ENCODE results near the gene ADA.
"Not testable (repeated sequence)": the region's sequence is repeated elsewhere in the genome, so short reads cannot be mapped to it uniquely, and the experiment has no call there.

The ADA gene

GRCh38 chr20:44678242-44678641, 26.7 kb upstream of the ADA start:
- no peak for DNase-seq

GRCh38 chr20:44672318-44672902, 20.9 kb upstream of the ADA start:
- DNase-seq: not testable (repeated sequence)

DNA sequence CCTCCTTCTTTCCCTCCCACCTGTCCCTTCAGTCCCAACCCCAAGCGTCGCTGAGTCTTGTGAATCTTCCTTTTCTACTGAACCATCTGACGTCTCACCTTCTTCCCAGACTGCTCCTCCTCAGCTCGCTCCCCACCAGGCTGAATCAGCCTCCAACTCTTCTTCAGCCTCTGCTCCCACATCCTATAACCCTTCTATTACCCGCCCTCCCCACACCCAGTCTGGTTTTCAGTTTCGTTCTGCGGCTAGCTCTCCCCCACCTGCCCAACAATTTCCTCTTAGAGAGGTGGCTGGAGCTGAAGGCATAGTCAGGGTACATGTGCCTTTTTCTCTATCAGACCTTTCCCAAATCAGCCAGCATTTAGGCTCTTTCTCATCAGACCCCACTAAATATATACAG, 20.0 kb upstream of the ADA start:
- DNase-seq: not testable (repeated sequence)

DNA sequence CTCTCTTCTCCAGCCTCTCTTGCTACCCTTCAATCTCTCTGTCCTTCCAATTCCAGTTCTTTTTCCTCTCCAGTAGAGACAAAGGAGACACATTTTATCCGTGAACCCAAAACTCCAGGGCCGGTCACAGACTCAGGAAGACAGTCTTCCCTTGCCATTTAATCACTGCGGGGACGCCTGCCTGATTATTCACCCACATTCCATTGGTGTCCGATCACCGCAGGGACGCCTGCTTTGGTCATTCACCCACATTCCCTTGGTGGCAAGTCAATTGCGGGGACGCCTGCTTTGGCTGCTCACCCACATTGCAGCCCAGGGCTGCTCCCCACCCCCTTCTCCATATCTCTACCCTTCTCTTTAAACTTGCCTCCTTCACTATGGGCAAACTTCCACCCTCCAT, 19.4 kb upstream of the ADA start:
- DNase-seq: not testable (repeated sequence)

GRCh38 chr20:44666066-44666465, 14.6 kb upstream of the ADA start:
- no peak for DNase-seq

DNA sequence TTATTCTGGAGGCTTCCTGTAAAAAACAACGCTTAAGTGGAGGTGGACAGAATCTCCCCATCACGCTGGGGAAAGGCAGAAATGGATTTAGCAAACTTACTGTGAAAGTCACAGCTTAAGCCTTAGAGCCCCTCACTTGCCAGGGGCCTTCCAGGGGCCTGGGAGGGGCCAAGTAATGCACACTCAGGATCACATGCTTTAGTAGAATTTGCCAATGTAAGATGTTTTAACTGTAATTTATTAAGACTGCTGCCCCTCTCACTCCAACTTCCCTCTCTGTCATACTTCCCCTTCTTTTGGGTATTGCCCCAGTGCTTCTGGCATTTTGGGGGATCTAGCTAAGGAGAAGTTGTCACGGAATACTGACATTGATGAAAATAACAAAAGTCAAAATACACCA, 12.6 kb upstream of the ADA start:
- DNase-seq: no peak

- DNase-seq: no peak
Observed at GRCh38 chr20:44662261-44662660, 10.8 kb upstream of the ADA start.

- no peak for DNase-seq
Observed at GRCh38 chr20:44660581-44660980, 9.1 kb upstream of the ADA start.

DNA sequence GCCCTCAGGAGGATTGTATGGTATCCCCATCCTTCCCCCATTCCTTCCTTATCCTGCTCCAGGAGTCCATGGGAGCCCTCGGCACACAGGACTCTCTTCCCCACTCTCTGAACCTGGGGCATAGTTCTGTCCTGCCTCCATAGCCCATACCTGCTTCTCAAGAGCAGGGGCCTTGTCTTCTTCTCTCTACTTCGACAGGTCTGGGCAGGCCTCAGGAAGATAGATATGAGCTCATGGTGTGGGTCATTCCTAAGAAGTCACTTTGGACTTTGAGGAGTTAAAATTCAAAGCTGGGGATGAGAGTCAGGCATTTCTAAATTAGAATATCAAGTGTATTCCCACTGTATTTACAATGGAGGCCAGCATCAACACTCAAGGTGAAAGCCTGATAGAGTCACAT, 8.4 kb upstream of the ADA start:
- no peak for DNase-seq

- DNase-seq: no peak
Observed at GRCh38 chr20:44658810-44659209, 7.3 kb upstream of the ADA start.

- DNase-seq: no peak
Observed at GRCh38 chr20:44657875-44658274, 6.4 kb upstream of the ADA start.

DNA sequence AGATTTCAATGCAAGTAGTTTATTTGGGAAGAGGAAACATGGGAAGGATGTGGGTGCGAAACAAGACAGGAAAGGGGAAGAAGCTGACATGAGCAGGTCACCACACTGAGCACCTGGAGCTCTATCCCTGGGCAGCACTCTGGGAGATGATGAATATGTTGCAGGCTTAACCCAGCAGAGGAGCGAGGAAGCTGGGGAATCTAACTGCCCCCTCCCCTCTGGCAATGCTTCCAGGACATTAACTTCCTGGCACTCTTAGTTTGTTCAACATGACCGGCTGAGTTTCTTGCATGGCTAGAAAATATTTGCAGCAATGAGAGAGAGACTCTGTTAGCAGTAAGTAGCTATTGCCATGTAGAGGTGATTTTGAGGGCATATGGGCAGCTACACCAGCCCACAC, 4.9 kb upstream of the ADA start:
- no peak for DNase-seq

DNA sequence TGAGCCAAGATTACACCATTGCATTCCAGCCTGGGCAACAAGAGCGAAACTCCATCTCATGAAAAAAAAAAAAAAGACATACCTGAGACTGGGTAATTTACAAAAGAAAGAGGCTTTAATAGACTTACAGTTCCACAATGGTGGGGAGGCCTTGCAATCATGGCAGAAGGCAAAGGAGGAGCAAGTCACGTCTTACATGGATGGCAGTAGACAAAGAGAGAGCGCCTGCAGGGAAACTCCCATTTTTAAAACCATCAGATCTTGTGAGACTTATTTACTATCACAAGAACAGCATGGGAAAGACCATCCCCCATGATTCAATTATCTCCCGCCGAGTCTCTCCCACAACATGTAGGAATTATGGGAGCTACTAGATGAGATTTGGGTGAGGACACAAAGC, 2.7 kb upstream of the ADA start:
- DNase-seq: not testable (repeated sequence)

DNA sequence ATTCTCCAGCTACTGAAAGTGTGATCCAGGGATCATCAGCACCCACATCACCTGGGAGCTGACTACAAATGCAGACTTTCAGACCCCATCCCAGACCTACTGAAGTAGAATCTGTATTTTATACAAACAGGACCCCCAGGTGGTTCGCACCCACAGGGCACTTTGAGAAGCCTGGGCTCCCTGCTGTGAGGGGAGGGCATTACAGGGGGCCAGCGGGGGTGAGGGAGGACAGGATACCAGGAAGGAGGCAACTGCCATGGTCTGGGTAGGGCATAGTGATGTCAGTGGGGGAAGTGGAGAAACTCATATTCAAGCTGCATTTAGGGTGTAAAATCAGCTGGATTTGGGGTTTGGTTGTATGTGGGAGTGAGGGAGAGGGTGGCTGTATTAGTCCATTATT, 2.0 kb upstream of the ADA start:
- DNase-seq: no peak

DNA sequence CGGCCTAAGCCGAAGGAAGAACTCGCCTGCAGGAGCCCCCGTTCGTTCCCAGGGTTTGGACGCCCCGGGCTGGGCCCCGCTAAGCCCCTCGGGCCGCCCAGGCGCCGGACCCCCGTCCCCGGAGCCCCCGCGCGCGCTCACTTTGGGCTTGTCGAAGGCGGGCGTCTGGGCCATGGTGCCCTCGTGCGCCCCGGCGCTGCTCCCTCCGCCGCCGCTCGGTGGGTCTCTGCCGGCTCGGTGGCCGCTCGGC, 140 bp downstream of the ADA start:
- DNase-seq: no peak

- no peak for DNase-seq
Observed at GRCh38 chr20:44650771-44651433, 597 bp downstream of the ADA start.

- no peak for DNase-seq
Observed at GRCh38 chr20:44649976-44650375, 1.5 kb downstream of the ADA start.

- DNase-seq: no peak
Observed at GRCh38 chr20:44649126-44649525, 2.4 kb downstream of the ADA start.

DNA sequence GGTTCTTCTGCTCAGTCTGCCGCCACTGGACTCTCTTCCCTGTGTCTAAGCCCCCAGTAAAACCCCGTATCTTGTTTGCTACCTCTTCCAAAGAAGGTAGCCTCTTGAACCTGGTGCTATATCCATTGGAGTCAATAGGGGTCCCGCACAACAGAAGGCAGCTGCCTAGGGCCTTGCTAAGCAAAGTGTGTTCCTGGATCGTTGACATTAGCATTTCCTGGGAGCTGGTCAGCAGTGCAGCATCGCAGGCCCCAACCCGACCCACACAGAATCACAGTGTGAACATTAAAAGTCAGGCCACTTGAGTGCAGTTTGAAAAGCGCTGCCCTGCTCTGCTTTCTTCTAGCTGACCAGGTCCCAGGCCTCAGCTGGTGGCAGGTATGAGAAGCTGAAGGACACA, 2.9 kb downstream of the ADA start:
- no peak for DNase-seq

DNA sequence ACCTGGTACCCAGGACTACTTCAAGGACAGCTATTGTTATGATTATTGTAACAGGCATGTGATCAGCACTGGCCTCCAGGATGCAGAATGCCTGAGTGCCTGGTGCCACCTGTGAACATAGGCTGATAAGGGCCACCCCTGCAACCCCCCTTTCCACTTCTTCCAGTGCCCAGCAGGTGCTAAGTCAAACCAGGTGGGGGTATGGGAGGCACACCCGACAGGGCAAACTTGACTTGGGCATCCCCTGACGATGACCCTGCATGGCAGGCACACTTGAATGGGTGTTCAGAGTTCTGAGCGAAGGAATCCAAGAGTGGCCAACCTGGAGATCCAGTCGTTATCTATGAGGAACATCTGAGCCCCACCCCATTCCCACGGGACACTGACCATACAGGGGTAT, 3.4 kb downstream of the ADA start:
- no peak for DNase-seq

- DNase-seq: no peak
Observed at GRCh38 chr20:44646641-44647274, 4.7 kb downstream of the ADA start.

DNA sequence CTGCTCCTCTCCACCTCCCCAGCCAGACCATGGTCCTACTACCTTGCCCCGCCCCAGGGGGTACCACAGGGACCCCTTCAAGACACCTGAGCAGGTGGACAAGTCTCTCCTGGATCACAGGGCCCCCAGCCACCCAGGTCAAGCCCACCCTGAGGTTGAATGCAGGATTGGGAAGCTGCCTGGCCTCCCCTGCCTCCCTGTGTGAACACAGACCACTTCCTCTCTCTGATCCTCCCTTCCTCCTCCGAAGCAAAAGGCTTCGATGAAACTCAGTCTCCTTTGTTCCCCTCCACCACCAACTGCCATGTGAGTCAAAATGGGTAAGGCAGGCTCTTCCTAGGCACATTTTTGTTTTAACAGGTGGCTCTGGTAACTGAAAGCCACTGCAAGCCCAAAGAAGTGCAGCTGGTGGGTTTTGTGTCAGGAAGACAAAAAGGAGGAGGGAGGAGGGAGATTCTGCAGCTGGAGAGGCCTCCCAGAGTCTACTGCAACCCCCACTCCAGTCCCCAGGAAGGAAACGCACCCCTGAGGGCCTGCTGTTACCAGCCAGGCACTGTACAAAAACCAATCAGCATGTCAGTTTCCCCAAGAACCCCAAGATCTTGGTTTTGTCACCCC, 5.4 kb downstream of the ADA start:
- peak; percentile 7 to 43 for DNase-seq

DNA sequence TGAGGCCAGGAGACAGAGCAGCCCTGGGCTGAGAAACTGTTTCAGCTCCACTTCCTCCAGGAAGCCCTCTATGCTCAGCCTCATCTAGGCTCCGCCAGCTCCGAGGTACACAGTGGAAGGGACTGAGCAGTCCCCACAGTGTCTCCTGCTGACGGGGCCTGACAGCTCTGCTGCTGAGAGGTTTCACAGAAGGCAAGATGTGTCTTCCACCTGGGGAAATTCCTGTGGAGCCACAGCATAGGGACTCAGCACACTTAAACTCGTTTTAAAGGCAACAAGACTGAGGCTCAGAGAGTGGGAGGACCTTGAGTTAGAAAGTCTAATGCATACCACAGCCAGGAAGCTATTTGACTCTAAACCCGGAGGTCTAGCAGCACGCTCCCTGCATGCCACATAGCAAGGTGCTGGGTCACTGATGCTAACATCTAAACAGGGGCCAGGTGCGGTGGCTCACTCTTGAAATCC, 6.8 kb downstream of the ADA start:
- no peak for DNase-seq

GRCh38 chr20:44644230-44644617, 7.3 kb downstream of the ADA start:
- DNase-seq: no peak
